Daoy (cell line): ENCODE results near the gene HPD. TPM values are rescaled to one million over a fixed set of nuclear protein-coding genes. Genes with fewer than 3 reads are reported as not detected.
"Not testable (repeated sequence)": the region's sequence is repeated elsewhere in the genome, so short reads cannot be mapped to it uniquely, and the experiment has no call there.

Experiments
- DNase-seq: peaks from one replicate; pipeline ENCODE4 v3.0.0-alpha.2; 2015; ENCODE audit warnings: low read depth
- total RNA-seq: library from RNA; depleted of rRNA; stranded (reverse); fragments of >200 nt; shearing (Covaris generic); gene quantifications from 2 replicates; pipeline ENCODE4 v1.2.3, GENCODE V29; 2014; rRNA removed

HPD gene
- total RNA-seq = not detected in 2 replicates

GRCh38 chr12:121858662-121859572 lies at the start of gene HPD:
TSS of gene HPD (minus strand) at chr12:121858859. CDS start at chr12:121858823, 36 bp downstream.
- DNase-seq = peak; percentile 88

- DNase-seq = no peak
Measured at GRCh38 chr12:121905746-121906145, 47.1 kb upstream of the HPD start.

- DNase-seq = no peak
Measured at GRCh38 chr12:121903202-121903601, 44.5 kb upstream of the HPD start.

- DNase-seq = no peak
Measured at GRCh38 chr12:121899590-121899989, 40.9 kb upstream of the HPD start.

GRCh38 chr12:121898287-121898686 lies 39.6 kb upstream of the HPD start:
- DNase-seq = no peak

- DNase-seq = no peak
Measured at GRCh38 chr12:121894633-121895032, 36.0 kb upstream of the HPD start.

GRCh38 chr12:121893961-121894460 lies 35.4 kb upstream of the HPD start:
- peak; percentile 65 for DNase-seq

- no peak for DNase-seq
Measured at GRCh38 chr12:121892673-121893561, 34.3 kb upstream of the HPD start.

GRCh38 chr12:121889661-121890060 lies 31.0 kb upstream of the HPD start:
- not testable (repeated sequence) for DNase-seq

- DNase-seq = no peak
Measured at GRCh38 chr12:121889274-121889624, 30.6 kb upstream of the HPD start.

- DNase-seq = peak; percentile 99
Measured at GRCh38 chr12:121888478-121889273, 30.0 kb upstream of the HPD start, which contains the start of gene PSMD9. TSS of gene PSMD9 (plus strand) at chr12:121888790. CDS start at chr12:121888857, 67 bp downstream.

- no peak for DNase-seq
Measured at GRCh38 chr12:121888083-121888477, 29.4 kb upstream of the HPD start.

GRCh38 chr12:121885129-121885528 lies 26.5 kb upstream of the HPD start:
- peak; percentile 38 for DNase-seq

GRCh38 chr12:121883315-121883660 lies 24.6 kb upstream of the HPD start:
- peak; percentile 29 for DNase-seq

GRCh38 chr12:121876080-121876447 lies 17.4 kb upstream of the HPD start:
- not testable (repeated sequence) for DNase-seq

- DNase-seq = no peak
Measured at GRCh38 chr12:121875582-121875981, 16.9 kb upstream of the HPD start.

GRCh38 chr12:121874071-121874470 lies 15.4 kb upstream of the HPD start:
- DNase-seq = no peak

- DNase-seq = no peak
Measured at GRCh38 chr12:121873216-121873569, 14.5 kb upstream of the HPD start.

- DNase-seq = peak; percentile 68
Measured at GRCh38 chr12:121872546-121873215, 14.0 kb upstream of the HPD start.

- DNase-seq = no peak
Measured at GRCh38 chr12:121871467-121871866, 12.8 kb upstream of the HPD start.

GRCh38 chr12:121869229-121869628 lies 10.6 kb upstream of the HPD start:
- DNase-seq = not testable (repeated sequence)
